Activated B cell treated with CpG ODN at 0.5 μM for 24 hours (primary cell): ENCODE results near the gene BCAN. TPM values are rescaled to one million over a fixed set of nuclear protein-coding genes. Genes with fewer than 3 reads are reported as not detected.

Experiments used
- ATAC-seq: fragments of 200-7000 bp; cut with Tn5 transposase; one replicate; pipeline ENCODE4 v1.10.0; 2021; ENCODE audit warnings: low read depth, mild to moderate bottlenecking, moderate library complexity
- CTCF ChIA-PET: fragments of 350-600 bp; sonication (Branson Sonifier 250); formaldehyde crosslinking; loops from one replicate; lab custom pipeline; 2021; ENCODE audit warnings: antibody characterized with exemption; lab: Charles Lee
- POLR2A ChIA-PET: fragments of 350-600 bp; sonication (Branson Sonifier 250); formaldehyde crosslinking; loops from one replicate; lab custom pipeline; 2021; ENCODE audit warnings: antibody characterized with exemption; lab: Charles Lee
- DNase-seq: peaks from one replicate; pipeline ENCODE4 v3.0.0; 2022
- H3K27ac Mint-ChIP-seq: one replicate; pipeline ENCODE4 v1.8.0; 2020; ENCODE audit warnings: mixed read lengths
- H3K27me3 Mint-ChIP-seq: one replicate; pipeline ENCODE4 v1.8.0; 2021; ENCODE audit warnings: mixed read lengths
- H3K36me3 Mint-ChIP-seq: one replicate; pipeline ENCODE4 v1.8.0; 2021; ENCODE audit warnings: low read depth, mixed read lengths
- H3K4me1 Mint-ChIP-seq: one replicate; pipeline ENCODE4 v1.8.0; 2021; ENCODE audit warnings: mixed read lengths
- H3K4me3 Mint-ChIP-seq: one replicate; pipeline ENCODE4 v1.8.0; 2020; ENCODE audit warnings: mild to moderate bottlenecking, mixed read lengths
- H3K9me3 Mint-ChIP-seq: one replicate; pipeline ENCODE4 v1.8.0; 2020; ENCODE audit warnings: mixed read lengths
- CTCF ChIP-seq: fragments of 200-600 bp; IDR thresholded peaks from one replicate; pipeline ENCODE4 v1.8.0; 2022; ENCODE audit warnings: antibody characterized with exemption, mild to moderate bottlenecking
- intact Hi-C: fragments of 100-400 bp; cut with micrococcal nuclease; formaldehyde crosslinking; loops from one replicate; pipeline ENCODE4 v1.15.1; 2024
- total RNA-seq: library from RNA; stranded (reverse); gene quantifications from 2 replicates; pipeline ENCODE4 v1.2.3, GENCODE V29; 2022

BCAN gene
- total RNA-seq, 1 donor from 2014 or later = 0.51 TPM

- H3K9me3 Mint-ChIP-seq = no peaks in the 10 kb centered on the region
- TF ChIP-seq CTCF = no peak
- no peaks in the 10 kb centered on the region for H3K36me3 Mint-ChIP-seq
- ChIA-PET POLR2A (no interaction called here), CTCF (no interaction called here)
- H3K27ac Mint-ChIP-seq = no peak overlapping the region
- H3K4me1 Mint-ChIP-seq = peaks cover 26% of the 10 kb centered on the region
- no peak overlapping the region for H3K4me3 Mint-ChIP-seq
- ATAC-seq (no peak), DNase-seq (no peak)
- H3K27me3 Mint-ChIP-seq = peaks cover 9% of the 10 kb centered on the region
- intact Hi-C loops = no loop called here
Measured at GRCh38 chr1:156709031-156709430, 67.1 kb downstream of the BCAN start.

Other genes with a start within 250 kb of the BCAN start
- 101 and 114 TPM in 2 replicates for gene MEF2D, start 141.3 kb upstream of the BCAN start, total RNA-seq
- 0.22 and 0.29 TPM in 2 replicates for gene IQGAP3, start 69.6 kb upstream of the BCAN start, total RNA-seq
- 19.6 TPM in 2 replicates for gene TTC24, start 62.4 kb upstream of the BCAN start, total RNA-seq
- 75.6 and 84.5 TPM in 2 replicates for gene NAXE, start 50.3 kb upstream of the BCAN start, total RNA-seq
- 64.6 and 71.8 TPM in 2 replicates for gene GPATCH4, start 40.6 kb upstream of the BCAN start, total RNA-seq
- not detected in 2 replicates for gene HAPLN2, start 22.7 kb upstream of the BCAN start, total RNA-seq
- not detected in 2 replicates for gene NES, start 35.3 kb downstream of the BCAN start, total RNA-seq
- 0.55 and 0.66 TPM in 2 replicates for gene CRABP2, start 63.5 kb downstream of the BCAN start, total RNA-seq
- gene METTL25B, start 86.4 kb downstream of the BCAN start, total RNA-seq = 54.5 and 56.7 TPM in 2 replicates
- 50.8 and 53.0 TPM in 2 replicates for gene ISG20L2, start 86.6 kb downstream of the BCAN start, total RNA-seq
- gene MRPL24, start 99.0 kb downstream of the BCAN start, total RNA-seq = 65.8 and 83.7 TPM in 2 replicates
- gene HDGF, start 109.6 kb downstream of the BCAN start, total RNA-seq = 107 and 113 TPM in 2 replicates
- gene PRCC, start 125.4 kb downstream of the BCAN start, total RNA-seq = 80.4 and 81.4 TPM in 2 replicates
- gene SH2D2A, start 174.7 kb downstream of the BCAN start, total RNA-seq = 1.7 and 2.3 TPM in 2 replicates
- gene INSRR, start 217.0 kb downstream of the BCAN start, total RNA-seq = not detected in 2 replicates
- gene NTRK1, start 218.7 kb downstream of the BCAN start, total RNA-seq = 0.11 TPM in 1 of 2 replicates, not detected in the other